H1 (cell line): ENCODE data around the gene PPP6R1. TPM values are rescaled to one million over a fixed set of nuclear protein-coding genes. Genes with fewer than 3 reads are reported as not detected.

Experiments used
- CTCF ChIA-PET: fragments of 300-600 bp; sonication (Branson Sonifier 250); formaldehyde crosslinking; loops from one replicate; lab custom pipeline; 2021; ENCODE audit not compliant: partially characterized antibody; lab: Charles Lee
- POLR2A ChIA-PET: fragments of 300-600 bp; sonication (Branson Sonifier 250); formaldehyde crosslinking; loops from one replicate; lab custom pipeline; 2021; ENCODE audit warnings: inconsistent platforms; ENCODE audit not compliant: partially characterized antibody; lab: Charles Lee
- DNase-seq, 2 experiments: peaks; one replicate each; pipeline versions ENCODE4 v3.0.0 to v3.0.0-alpha.2; 2010 to 2022; ENCODE audit warnings: low spot score in 2 of 2, low read depth in 1 of 2, mixed read lengths in 1 of 2
- FAIRE-seq: peaks from 2 replicates; lab custom pipeline; 2011; peaks lifted over from hg19 to GRCh38; lab: Jason Lieb, UNC
- H2AFZ ChIP-seq: 2 replicates; pipeline ENCODE4 v1.8.1; 2012; ENCODE audit warnings: low read length, inconsistent platforms
- H2AK5ac ChIP-seq: 2 replicates; pipeline ENCODE4 v1.6.1; 2013; ENCODE audit warnings: low read depth, low read length
- H2BK120ac ChIP-seq: replicated peaks from 2 replicates; pipeline ENCODE3; 2013; ENCODE audit warnings: low read depth, low read length, inconsistent platforms
- H2BK12ac ChIP-seq: 2 replicates; pipeline ENCODE4 v1.6.1; 2013; ENCODE audit warnings: low read depth, low read length
- H2BK15ac ChIP-seq: 2 replicates; pipeline ENCODE4 v1.6.1; 2013; ENCODE audit warnings: low read length
- H2BK20ac ChIP-seq: 2 replicates; pipeline ENCODE4 v1.6.1; 2013; ENCODE audit warnings: low read length
- H2BK5ac ChIP-seq: 2 replicates; pipeline ENCODE4 v1.6.1; 2013; ENCODE audit warnings: low read depth, low read length
- H3K14ac ChIP-seq: 2 replicates; pipeline ENCODE4 v1.6.1; 2013; ENCODE audit warnings: inconsistent platforms; ENCODE audit not compliant: insufficient read length
- H3K18ac ChIP-seq: 2 replicates; pipeline ENCODE4 v1.6.1; 2013; ENCODE audit warnings: low read length; ENCODE audit errors: extremely low read depth
- H3K23ac ChIP-seq: 2 replicates; pipeline ENCODE4 v1.6.1; 2013; ENCODE audit warnings: inconsistent platforms; ENCODE audit not compliant: insufficient read length
- H3K23me2 ChIP-seq: 2 replicates; pipeline ENCODE4 v1.6.1; 2013; ENCODE audit warnings: low read depth, low read length
- H3K27ac ChIP-seq: 2 replicates; pipeline ENCODE4 v1.6.1; 2011; ENCODE audit warnings: low read depth, low read length, inconsistent platforms
- H3K27me3 ChIP-seq, 4 experiments: replicated peaks in 1 of 4; 1 replicate in 1 of 4; 2 replicates in 3 of 4; pipeline versions ENCODE4 v1.6.1 to v1.8.1; 2011 to 2013; ENCODE audit warnings: low read length in 3 of 4, mild to moderate bottlenecking in 3 of 4, inconsistent platforms in 2 of 4, mixed read lengths in 2 of 4, moderate library complexity in 1 of 4; ENCODE audit not compliant: control insufficient read depth in 3 of 4, insufficient read depth in 3 of 4; ENCODE audit errors: extremely low read depth in 1 of 4
- H3K36me3 ChIP-seq, 4 experiments: 2 replicates each; pipeline versions ENCODE4 v1.6.1 to v1.8.1; 2011 to 2013; ENCODE audit warnings: mild to moderate bottlenecking in 4 of 4, low read length in 3 of 4, moderate library complexity in 2 of 4, control low read depth in 1 of 4, inconsistent platforms in 1 of 4; ENCODE audit not compliant: insufficient read depth in 4 of 4, control insufficient read depth in 2 of 4
- H3K4ac ChIP-seq: replicated peaks from 2 replicates; pipeline ENCODE3; 2013; ENCODE audit warnings: low read length, low read depth, mixed read lengths, inconsistent platforms; ENCODE audit not compliant: insufficient read length
- H3K4me1 ChIP-seq, 4 experiments: replicated peaks in 1 of 4; 1 replicate in 1 of 4; 2 replicates in 3 of 4; pipeline versions ENCODE4 v1.6.1 to v1.8.1; 2011 to 2013; ENCODE audit warnings: low read length in 3 of 4, inconsistent platforms in 2 of 4, mixed read lengths in 1 of 4; ENCODE audit not compliant: insufficient read depth in 4 of 4, control insufficient read depth in 3 of 4
- H3K4me2 ChIP-seq, 2 experiments: 2 replicates each; pipeline versions ENCODE4 v1.6.1 to v1.8.1; 2011 to 2013; ENCODE audit warnings: low read depth in 2 of 2, low read length in 2 of 2, control low read depth in 1 of 2, inconsistent platforms in 1 of 2, mild to moderate bottlenecking in 1 of 2; ENCODE audit not compliant: insufficient read depth in 1 of 2
- H3K4me3 ChIP-seq, 4 experiments: fragments of 200-600, 300-600 bp in 1 of 4; sonication (generic), shearing (Covaris generic), sonication (Bioruptor Twin) in 1 of 4; 2 replicates each; pipeline versions ENCODE4 v1.5.1 to v1.8.1; 2011 to 2016; ENCODE audit warnings: low read length in 4 of 4, low read depth in 3 of 4, control low read depth in 2 of 4, inconsistent platforms in 2 of 4, mild to moderate bottlenecking in 2 of 4, mixed read lengths in 1 of 4, moderate library complexity in 1 of 4; ENCODE audit not compliant: insufficient read depth in 2 of 4; ENCODE audit errors: extremely low read depth in 1 of 4
- H3K56ac ChIP-seq: replicated peaks from 2 replicates; pipeline ENCODE3; 2013; ENCODE audit warnings: low read depth, mild to moderate bottlenecking, mixed read lengths, low read length, inconsistent platforms; ENCODE audit not compliant: insufficient read length
- H3K79me1 ChIP-seq: 2 replicates; pipeline ENCODE4 v1.6.1; 2013; ENCODE audit warnings: low read depth, low read length, control low read depth
- H3K79me2 ChIP-seq, 2 experiments: 2 replicates each; pipeline versions ENCODE4 v1.6.1 to v1.8.1; 2012 to 2013; ENCODE audit warnings: low read length in 2 of 2, mild to moderate bottlenecking in 2 of 2, inconsistent platforms in 1 of 2; ENCODE audit not compliant: insufficient read depth in 2 of 2, control insufficient read depth in 1 of 2
- H3K9ac ChIP-seq, 4 experiments: replicated peaks in 1 of 4; 1 replicate in 1 of 4; 2 replicates in 3 of 4; pipeline versions ENCODE4 v1.6.1 to v1.8.1; 2011 to 2013; ENCODE audit warnings: low read depth in 3 of 4, low read length in 3 of 4, control low read depth in 2 of 4, mild to moderate bottlenecking in 2 of 4, moderate library complexity in 2 of 4, inconsistent platforms in 1 of 4; ENCODE audit errors: extremely low read depth in 1 of 4
- H3K9me3 ChIP-seq, 2 experiments: 2 replicates each; pipeline versions ENCODE4 v1.6.1 to v1.8.1; 2012 to 2013; ENCODE audit warnings: mild to moderate bottlenecking in 2 of 2, moderate library complexity in 2 of 2, control low read depth in 1 of 2, inconsistent platforms in 1 of 2, low read depth in 1 of 2, low read length in 1 of 2, mixed read lengths in 1 of 2; ENCODE audit not compliant: insufficient read depth in 2 of 2
- H4K20me1 ChIP-seq, 2 experiments: replicated peaks in 1 of 2; 2 replicates each; pipeline versions ENCODE3 to v1.8.1; 2011 to 2013; ENCODE audit warnings: inconsistent platforms in 2 of 2, low read length in 2 of 2, mild to moderate bottlenecking in 1 of 2; ENCODE audit not compliant: insufficient read depth in 2 of 2, control insufficient read depth in 1 of 2
- H4K5ac ChIP-seq: 2 replicates; pipeline ENCODE4 v1.6.1; 2013; ENCODE audit warnings: low read length, low read depth, mixed read lengths, inconsistent platforms; ENCODE audit not compliant: insufficient read length
- H4K8ac ChIP-seq: 2 replicates; pipeline ENCODE4 v1.8.0; 2013; ENCODE audit warnings: mild to moderate bottlenecking, moderate library complexity, low read length, inconsistent platforms; ENCODE audit not compliant: insufficient read depth; ENCODE audit errors: extremely low read depth
- H4K91ac ChIP-seq: replicated peaks from 2 replicates; pipeline ENCODE3; 2013; ENCODE audit warnings: low read length, mixed read lengths, inconsistent platforms; ENCODE audit not compliant: insufficient read length
- FOSL1 ChIP-seq: IDR thresholded peaks from 2 replicates; pipeline ENCODE4 v1.6.1; 2011; ENCODE audit warnings: mild to moderate bottlenecking, low read depth, low read length, moderate library complexity; ENCODE audit not compliant: insufficient read depth
- JUND ChIP-seq: IDR thresholded peaks from 2 replicates; pipeline ENCODE4 v1.6.1; 2011; ENCODE audit warnings: mild to moderate bottlenecking, improper control_type of control experiment, low read length
- NANOG ChIP-seq: IDR thresholded peaks from 2 replicates; pipeline ENCODE4 v1.6.1; 2011; ENCODE audit warnings: low read length, low read depth, mild to moderate bottlenecking, inconsistent platforms; ENCODE audit not compliant: insufficient read depth, poor library complexity, severe bottlenecking
- RBBP5 ChIP-seq: IDR thresholded peaks from 2 replicates; pipeline ENCODE4 v1.7.1; 2012; ENCODE audit warnings: low read depth, mild to moderate bottlenecking, inconsistent platforms, low read length, moderate library complexity, borderline replicate concordance
- WGBS, 2 experiments: shearing (Covaris generic) in 1 of 2; methylation state at CpG; one replicate each; pipeline versions ENCODE4 v1.1.6 to v1.1.7; 2013 to 2015; ENCODE audit warnings: low lambda C conversion rate in 2 of 2, mixed read lengths in 2 of 2, inconsistent platforms in 1 of 2, low coverage in 1 of 2, missing lambda C conversion rate in 1 of 2; ENCODE audit not compliant: insufficient replicate concordance in 2 of 2, insufficient coverage in 1 of 2, insufficient read length in 1 of 2; ENCODE audit errors: extremely low coverage in 1 of 2, missing lambda C conversion rate in 1 of 2; 5-methylcytosine and 5-hydroxymethylcytosine counted together
- polyA plus RNA-seq, 7 experiments: library from polyadenylated mRNA; depleted of rRNA in 3 of 7; stranded (reverse) in 5 of 7; unstranded in 2 of 7; fragments of >200 nt in 5 of 7; fragments of 200-250 nt in 2 of 7; gene quantifications; 1 replicate in 5 of 7; 2 replicates in 1 of 7; 4 replicates in 1 of 7; pipeline versions ENCODE4 v1.2.1 to v1.2.3, GENCODE V29; 2011 to 2013; ENCODE audit warnings: missing spikeins in 2 of 7, mixed read lengths in 2 of 7
- total RNA-seq: library from RNA; stranded (reverse); fragmentation: NEBNext Ultra II Directional; extraction: Animal tissue kit (Norgen Biotek cat#: 25700); gene quantifications from 2 replicates; pipeline ENCODE4 v1.2.1, GENCODE V29; 2021
- TF ChIP-seq, protein P1 (sequence below): IDR thresholded peaks from 2 replicates; pipeline ENCODE4 v1.6.1; 2012; ENCODE audit warnings: low read length, inconsistent platforms
- TF ChIP-seq, protein P2 (sequence below): IDR thresholded peaks from 2 replicates; pipeline ENCODE4 v1.6.1; 2012; ENCODE audit warnings: inconsistent platforms
- TF ChIP-seq, protein P3 (sequence below): IDR thresholded peaks from 2 replicates; pipeline ENCODE4 v1.6.1; 2011; ENCODE audit warnings: low read length, improper control_type of control experiment

The PPP6R1 gene
- total and polyA plus RNA-seq, 2 of the 8 experiments (the other 6 are each of a cell fraction or from before 2014, with no cell fraction given) = 36.4 to 74.4 TPM

DNA sequence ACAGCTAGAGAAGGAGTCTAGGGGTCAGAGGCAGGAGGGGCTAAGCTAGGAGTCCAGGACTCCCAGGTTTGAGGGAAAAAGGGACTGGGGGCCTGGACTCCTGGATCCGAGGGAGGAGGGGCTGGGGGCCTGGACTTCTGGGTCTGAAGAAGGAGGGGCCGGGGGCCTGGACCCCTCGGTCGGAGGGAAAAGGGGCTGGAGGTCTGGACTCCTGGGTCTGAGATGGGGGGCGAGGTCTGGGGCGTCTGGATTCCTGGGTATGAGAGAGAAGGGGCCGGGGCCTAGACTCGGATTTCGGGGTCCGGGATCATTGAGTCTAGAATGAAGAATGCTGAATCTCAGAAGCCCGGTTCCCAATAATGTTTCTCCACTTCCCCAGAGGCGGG is 43.5 kb upstream of the PPP6R1 start:
- peaks cover 0 to 8% (median 3%) of the 10 kb centered on the region in 4 experiments; a peak in 3 of 7 replicates for H3K4me1 ChIP-seq
- H3K79me1 ChIP-seq = no peaks in the 10 kb centered on the region; the same call in 1 of the 2 replicates
- no peak overlapping the region for H4K91ac ChIP-seq
- H2BK5ac ChIP-seq = no peak overlapping the region
- no peak overlapping the region for H3K56ac ChIP-seq
- H4K5ac ChIP-seq = no peak overlapping the region
- no peaks in the 10 kb centered on the region for H3K79me2 ChIP-seq
- peaks cover 2% of the 10 kb centered on the region; the same call in 1 of the 2 replicates for H3K23me2 ChIP-seq
- ChIA-PET POLR2A (interaction anchor here (0.9 to 3.8 kb wide), 13 partner anchors 10 to 101 kb away, joined by 3 to 32 read pairs (median 5); partner anchors contain the start of genes KMT5C and TMEM238), CTCF (interaction anchor here (0.6 to 3.9 kb wide), 33 partner anchors 10 to 201 kb away, joined by 3 to 37 read pairs (median 5); partner anchors contain the start of genes GARIN5B, KMT5C, TMEM150B and TMEM190)
- WGBS, 2 experiments = 99% methylated on average over 8 of the region's 12 CpGs; no CpG with 5 or more reads in 1 of the 2 experiments
- H2BK20ac ChIP-seq = no peak overlapping the region
- H3K14ac ChIP-seq = no peak overlapping the region
- FAIRE-seq (no peak), DNase-seq (no peak)
- H2AFZ ChIP-seq = no peak overlapping the region
- H4K20me1 ChIP-seq = peaks cover 0 to 5% of the 10 kb centered on the region in 2 experiments
- peaks cover 18 to 41% (median 34%) of the 10 kb centered on the region in 4 experiments for H3K36me3 ChIP-seq
- H3K9me3 ChIP-seq = no peaks in the 10 kb centered on the region
- no peaks in the 10 kb centered on the region for H3K27me3 ChIP-seq
- H2BK15ac ChIP-seq = no peak overlapping the region
- no peak overlapping the region for H2BK120ac ChIP-seq
- no peak overlapping the region for H2AK5ac ChIP-seq
- no peak overlapping the region; a peak in 2 of 8 replicates for H3K4me3 ChIP-seq
- TF ChIP-seq JUND = no peak
- TF ChIP-seq NANOG = no peak
- TF ChIP-seq, protein P1, sequence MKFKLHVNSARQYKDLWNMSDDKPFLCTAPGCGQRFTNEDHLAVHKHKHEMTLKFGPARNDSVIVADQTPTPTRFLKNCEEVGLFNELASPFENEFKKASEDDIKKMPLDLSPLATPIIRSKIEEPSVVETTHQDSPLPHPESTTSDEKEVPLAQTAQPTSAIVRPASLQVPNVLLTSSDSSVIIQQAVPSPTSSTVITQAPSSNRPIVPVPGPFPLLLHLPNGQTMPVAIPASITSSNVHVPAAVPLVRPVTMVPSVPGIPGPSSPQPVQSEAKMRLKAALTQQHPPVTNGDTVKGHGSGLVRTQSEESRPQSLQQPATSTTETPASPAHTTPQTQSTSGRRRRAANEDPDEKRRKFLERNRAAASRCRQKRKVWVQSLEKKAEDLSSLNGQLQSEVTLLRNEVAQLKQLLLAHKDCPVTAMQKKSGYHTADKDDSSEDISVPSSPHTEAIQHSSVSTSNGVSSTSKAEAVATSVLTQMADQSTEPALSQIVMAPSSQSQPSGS = no peak
- no peak for TF ChIP-seq RBBP5
- TF ChIP-seq, protein P2, sequence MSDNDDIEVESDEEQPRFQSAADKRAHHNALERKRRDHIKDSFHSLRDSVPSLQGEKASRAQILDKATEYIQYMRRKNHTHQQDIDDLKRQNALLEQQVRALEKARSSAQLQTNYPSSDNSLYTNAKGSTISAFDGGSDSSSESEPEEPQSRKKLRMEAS = no peak
- TF ChIP-seq, protein P3, sequence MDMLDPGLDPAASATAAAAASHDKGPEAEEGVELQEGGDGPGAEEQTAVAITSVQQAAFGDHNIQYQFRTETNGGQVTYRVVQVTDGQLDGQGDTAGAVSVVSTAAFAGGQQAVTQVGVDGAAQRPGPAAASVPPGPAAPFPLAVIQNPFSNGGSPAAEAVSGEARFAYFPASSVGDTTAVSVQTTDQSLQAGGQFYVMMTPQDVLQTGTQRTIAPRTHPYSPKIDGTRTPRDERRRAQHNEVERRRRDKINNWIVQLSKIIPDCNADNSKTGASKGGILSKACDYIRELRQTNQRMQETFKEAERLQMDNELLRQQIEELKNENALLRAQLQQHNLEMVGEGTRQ = no peak
- no peak for TF ChIP-seq FOSL1
- no peak overlapping the region for H4K8ac ChIP-seq
- H3K9ac ChIP-seq = no peak overlapping the region
- no peak overlapping the region for H3K27ac ChIP-seq
- peak overlapping the region in 1 of 2 experiments; percentile 36; a peak in 1 of 4 replicates for H3K4me2 ChIP-seq
- H3K4ac ChIP-seq = no peak overlapping the region
- 0 out of 2 replicates have a peak overlapping the region, but pooled peaks have one; percentile 80 for H2BK12ac ChIP-seq
- H3K23ac ChIP-seq = no peak overlapping the region
- H3K18ac ChIP-seq = peak overlapping the region; percentile 83; the same call in 1 of the 2 replicates
